HL-60 (cell line): ENCODE measurements around the gene TRABD2B.

Experiments used
- DNase-seq, 2 experiments: peaks; one replicate each; pipeline ENCODE4 v3.0.0-alpha.2; 2010 to 2020; ENCODE audit warnings: low read depth in 1 of 2, low spot score in 1 of 2
- H3K27ac ChIP-seq: fragments of 250-450 bp; sonication (Bioruptor Pico); replicated peaks from 2 replicates; pipeline ENCODE4 v1.5.1; 2020; ENCODE audit warnings: mild to moderate bottlenecking, moderate library complexity
- H3K27me3 ChIP-seq: fragments of 250-450 bp; sonication (Bioruptor Pico); 2 replicates; pipeline ENCODE4 v1.5.1; 2021; ENCODE audit warnings: mild to moderate bottlenecking, moderate library complexity; ENCODE audit not compliant: insufficient read depth, poor library complexity, severe bottlenecking
- H3K4me3 ChIP-seq: replicated peaks from 2 replicates; pipeline ENCODE4 v1.5.1; 2011; ENCODE audit warnings: mild to moderate bottlenecking, control low read depth, low read length; ENCODE audit not compliant: insufficient read depth
- GABPA ChIP-seq: IDR thresholded peaks from 2 replicates; pipeline ENCODE4 v1.6.1; 2012; ENCODE audit warnings: low read depth
- POLR2AphosphoS5 ChIP-seq: IDR thresholded peaks from 2 replicates; pipeline ENCODE4 v1.6.1; 2012; ENCODE audit warnings: low read depth
- REST ChIP-seq: IDR thresholded peaks from 2 replicates; pipeline ENCODE4 v1.6.1; 2012; ENCODE audit warnings: low read depth; ENCODE audit not compliant: insufficient replicate concordance
- SPI1 ChIP-seq: IDR thresholded peaks from 2 replicates; pipeline ENCODE4 v1.6.1; 2012; ENCODE audit warnings: low read depth, mild to moderate bottlenecking, borderline replicate concordance
- TF ChIP-seq, protein P1 (sequence below): IDR thresholded peaks from one replicate; pipeline ENCODE4 v1.5.1; 2011; ENCODE audit warnings: low read length, control low read depth, inconsistent platforms; ENCODE audit not compliant: insufficient read depth

Gene TRABD2B

DNA sequence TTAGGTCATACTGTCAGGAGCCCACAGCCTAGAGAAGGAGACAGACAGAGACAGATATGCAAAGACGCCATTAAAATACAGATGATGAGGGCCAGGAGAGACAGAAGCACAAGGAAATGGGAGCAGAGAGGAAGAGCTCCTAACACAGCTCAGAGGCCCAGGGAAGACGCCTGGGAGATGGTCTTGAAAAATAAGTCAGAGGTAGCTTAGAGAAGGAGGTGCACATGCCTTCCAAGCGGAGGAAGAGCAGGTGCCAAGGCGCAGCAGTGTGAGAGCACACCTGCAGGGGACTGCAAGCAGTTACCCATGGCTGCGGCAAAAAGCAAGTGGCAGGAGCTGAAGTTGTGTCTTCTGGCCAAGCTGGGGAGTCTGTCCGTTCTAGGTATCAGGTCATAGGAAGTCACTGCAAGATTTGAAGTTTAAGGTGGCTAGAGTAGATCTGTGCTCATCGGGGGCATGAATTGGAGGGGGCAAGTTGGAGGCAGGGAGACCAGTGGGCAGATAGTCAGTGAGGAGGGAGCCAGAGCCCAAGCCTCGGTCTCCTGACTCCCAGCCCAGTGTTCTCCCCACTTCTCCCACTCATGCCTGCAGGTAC lies 1.3 kb upstream of the TRABD2B start:
- TF ChIP-seq SPI1 (no peak), REST (no peak), POLR2AphosphoS5 (no peak), GABPA (no peak)
- TF ChIP-seq, protein P1, sequence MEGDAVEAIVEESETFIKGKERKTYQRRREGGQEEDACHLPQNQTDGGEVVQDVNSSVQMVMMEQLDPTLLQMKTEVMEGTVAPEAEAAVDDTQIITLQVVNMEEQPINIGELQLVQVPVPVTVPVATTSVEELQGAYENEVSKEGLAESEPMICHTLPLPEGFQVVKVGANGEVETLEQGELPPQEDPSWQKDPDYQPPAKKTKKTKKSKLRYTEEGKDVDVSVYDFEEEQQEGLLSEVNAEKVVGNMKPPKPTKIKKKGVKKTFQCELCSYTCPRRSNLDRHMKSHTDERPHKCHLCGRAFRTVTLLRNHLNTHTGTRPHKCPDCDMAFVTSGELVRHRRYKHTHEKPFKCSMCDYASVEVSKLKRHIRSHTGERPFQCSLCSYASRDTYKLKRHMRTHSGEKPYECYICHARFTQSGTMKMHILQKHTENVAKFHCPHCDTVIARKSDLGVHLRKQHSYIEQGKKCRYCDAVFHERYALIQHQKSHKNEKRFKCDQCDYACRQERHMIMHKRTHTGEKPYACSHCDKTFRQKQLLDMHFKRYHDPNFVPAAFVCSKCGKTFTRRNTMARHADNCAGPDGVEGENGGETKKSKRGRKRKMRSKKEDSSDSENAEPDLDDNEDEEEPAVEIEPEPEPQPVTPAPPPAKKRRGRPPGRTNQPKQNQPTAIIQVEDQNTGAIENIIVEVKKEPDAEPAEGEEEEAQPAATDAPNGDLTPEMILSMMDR = no peak
- H3K4me3 ChIP-seq = no peak overlapping the region
- peaks cover 16% of the 10 kb centered on the region for H3K27me3 ChIP-seq
- H3K27ac ChIP-seq = no peak overlapping the region
- no peak for DNase-seq

- peaks cover 16% of the 10 kb centered on the region for H3K27me3 ChIP-seq
- DNase-seq = no peak
- no peak overlapping the region for H3K27ac ChIP-seq
- H3K4me3 ChIP-seq = no peak overlapping the region
- no peak for TF ChIP-seq POLR2AphosphoS5
- no peak for TF ChIP-seq REST
- TF ChIP-seq, protein P1 = no peak
- no peak for TF ChIP-seq SPI1
- no peak for TF ChIP-seq GABPA
Measured at GRCh38 chr1:47996406-47997226, 569 bp downstream of the TRABD2B start.

GRCh38 chr1:47996060-47996405 lies 1.2 kb downstream of the TRABD2B start:
- TF ChIP-seq, protein P1 = no peak
- no peak for TF ChIP-seq POLR2AphosphoS5
- no peak for TF ChIP-seq SPI1
- no peak for TF ChIP-seq REST
- no peak for TF ChIP-seq GABPA
- H3K27me3 ChIP-seq = peaks cover 16% of the 10 kb centered on the region
- no peak overlapping the region for H3K4me3 ChIP-seq
- no peak overlapping the region for H3K27ac ChIP-seq
- DNase-seq = no peak
